KMS-11 (cell line): ENCODE measurements around the gene EBP.

Source experiments
- H2AFZ ChIP-seq: fragments of 200-600 bp; sonication (generic); 2 replicates; pipeline ENCODE4 v1.6.1; 2016; ENCODE audit warnings: antibody characterized with exemption, mixed run types, low read depth
- H3K27ac ChIP-seq: fragments of 200-600 bp; sonication (generic); 2 replicates; pipeline ENCODE4 v1.6.1; 2016; ENCODE audit warnings: mild to moderate bottlenecking, mixed run types
- H3K27me3 ChIP-seq: fragments of 200-600 bp; sonication (generic); 2 replicates; pipeline ENCODE4 v1.6.1; 2017; ENCODE audit warnings: mild to moderate bottlenecking, low read depth, mixed run types, moderate library complexity; ENCODE audit not compliant: insufficient read depth
- H3K36me3 ChIP-seq: fragments of 200-600 bp; sonication (generic); 2 replicates; pipeline ENCODE4 v1.6.1; 2017; ENCODE audit warnings: mild to moderate bottlenecking, mixed run types; ENCODE audit not compliant: insufficient read depth
- H3K4me1 ChIP-seq: fragments of 200-600 bp; sonication (generic); 2 replicates; pipeline ENCODE4 v1.6.1; 2016; ENCODE audit warnings: mild to moderate bottlenecking, low read depth, mixed run types; ENCODE audit not compliant: poor library complexity, severe bottlenecking
- H3K4me2 ChIP-seq: fragments of 200-600 bp; sonication (generic); 2 replicates; pipeline ENCODE4 v1.7.0; 2016; ENCODE audit warnings: mild to moderate bottlenecking, mixed run types
- H3K4me3 ChIP-seq: fragments of 200-600 bp; sonication (generic); IDR thresholded peaks from 2 replicates; pipeline ENCODE4 v1.6.1; 2017; ENCODE audit warnings: low read depth, low read length, mixed read lengths; ENCODE audit not compliant: insufficient read depth
- H3K79me2 ChIP-seq: fragments of 200-600 bp; sonication (generic); 2 replicates; pipeline ENCODE4 v1.6.1; 2016; ENCODE audit warnings: low read depth, mixed run types; ENCODE audit not compliant: insufficient read depth
- H3K9ac ChIP-seq: fragments of 200-600 bp; sonication (generic); 2 replicates; pipeline ENCODE4 v1.6.1; 2016; ENCODE audit warnings: mild to moderate bottlenecking, mixed run types
- H4K20me1 ChIP-seq: fragments of 200-600 bp; sonication (generic); 2 replicates; pipeline ENCODE4 v1.6.1; 2016; ENCODE audit warnings: mild to moderate bottlenecking, mixed run types; ENCODE audit not compliant: insufficient read depth
- CTCF ChIP-seq: fragments of 200-600 bp; sonication (generic); conservative IDR thresholded peaks from 2 replicates; pipeline ENCODE4 v1.6.1; 2017; ENCODE audit warnings: low read depth, mild to moderate bottlenecking, antibody characterized with exemption, low read length, moderate library complexity, mixed read lengths

The EBP gene

GRCh38 chrX:48532161-48532560 is 10.6 kb downstream of the EBP start:
- no peak overlapping the region for H3K4me2 ChIP-seq
- H4K20me1 ChIP-seq: no peaks in the 10 kb centered on the region
- peak overlapping the region; percentile 51; the same call in 1 of the 2 replicates for H3K27ac ChIP-seq
- H3K27me3 ChIP-seq: no peaks in the 10 kb centered on the region
- no peak overlapping the region for H3K9ac ChIP-seq
- H3K4me1 ChIP-seq: peaks cover 29% of the 10 kb centered on the region
- no peaks in the 10 kb centered on the region for H3K36me3 ChIP-seq
- no peak overlapping the region for H3K4me3 ChIP-seq
- H3K79me2 ChIP-seq: no peaks in the 10 kb centered on the region
- no peak for TF ChIP-seq CTCF
- H2AFZ ChIP-seq: no peak overlapping the region

GRCh38 chrX:48533165-48533564 is 11.6 kb downstream of the EBP start:
- Histone ChIP-seq H3K4me2 (no peak overlapping the region), H3K79me2 (no peaks in the 10 kb centered on the region), H3K4me3 (no peak overlapping the region), H3K27me3 (no peaks in the 10 kb centered on the region), H3K4me1 (peaks cover 29% of the 10 kb centered on the region), H3K27ac (no peak overlapping the region), H3K9ac (no peak overlapping the region), H3K36me3 (no peaks in the 10 kb centered on the region), H2AFZ (no peak overlapping the region), H4K20me1 (no peaks in the 10 kb centered on the region)
- TF ChIP-seq CTCF: no peak

DNA sequence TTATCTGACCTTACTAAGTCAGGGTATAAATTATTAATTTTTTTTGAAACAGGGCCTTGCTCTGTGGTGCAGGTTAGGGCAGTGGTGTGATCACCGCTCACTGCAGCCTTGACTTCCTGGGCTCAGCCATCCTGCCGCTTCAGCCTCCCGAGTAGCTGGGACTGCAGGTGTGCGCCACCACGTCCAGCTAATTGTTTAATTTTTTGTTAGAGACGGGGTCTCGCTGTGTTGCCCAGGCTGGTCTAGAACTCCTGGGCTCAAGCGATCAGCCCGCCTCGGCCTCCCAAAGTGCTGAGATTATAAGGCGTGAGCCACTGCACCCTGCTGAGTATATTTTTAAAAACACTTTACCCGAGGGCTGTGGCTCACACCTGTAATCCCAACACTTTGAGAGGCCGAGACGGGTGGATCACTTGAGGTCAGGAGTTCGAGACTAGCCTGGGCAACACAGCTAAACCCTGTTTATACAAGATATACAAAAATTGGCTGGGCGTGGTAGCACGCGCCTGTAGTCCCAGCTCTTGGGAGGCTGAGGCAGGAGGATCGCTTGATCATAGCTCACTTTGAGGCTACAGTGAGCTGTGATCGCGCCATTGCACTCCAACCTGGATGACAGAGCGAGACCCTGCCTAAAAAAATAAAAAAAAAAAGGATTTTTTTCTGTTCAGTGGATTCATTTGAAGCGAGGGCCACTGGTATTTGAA is 17.2 kb downstream of the EBP start:
- peak overlapping the region; percentile 36 for H3K27ac ChIP-seq
- no peak overlapping the region for H3K9ac ChIP-seq
- H3K4me1 ChIP-seq: peaks cover 36% of the 10 kb centered on the region
- no peak for TF ChIP-seq CTCF
- no peak overlapping the region for H3K4me3 ChIP-seq
- H3K79me2 ChIP-seq: 0 out of 2 replicates have a peak, but pooled peaks cover 4% of the 10 kb centered on the region
- H3K4me2 ChIP-seq: no peak overlapping the region
- peak overlapping the region; percentile 44; the same call in 1 of the 2 replicates for H2AFZ ChIP-seq
- no peaks in the 10 kb centered on the region for H3K27me3 ChIP-seq
- H4K20me1 ChIP-seq: no peaks in the 10 kb centered on the region
- no peaks in the 10 kb centered on the region for H3K36me3 ChIP-seq

GRCh38 chrX:48539345-48540027 is 17.9 kb downstream of the EBP start, which contains the start of gene TBC1D25:
Gene TBC1D25, plus strand, starts transcription at chrX:48539714. Its CDS starts 84 bp downstream, at chrX:48539798.
- TF ChIP-seq CTCF: peak; percentile 52
- 0 out of 2 replicates have a peak, but pooled peaks cover 4% of the 10 kb centered on the region for H3K79me2 ChIP-seq
- H3K4me3 ChIP-seq: no peak within 1 kb of the TSS
- peak within 1 kb of the TSS; percentile 44; the same call in 1 of the 2 replicates for H2AFZ ChIP-seq
- H3K9ac ChIP-seq: peak within 1 kb of the TSS; percentile 64
- H3K4me2 ChIP-seq: peak within 1 kb of the TSS; percentile 40
- H3K4me1 ChIP-seq: peaks cover 36% of the 10 kb centered on the region
- no peaks in the 10 kb centered on the region for H4K20me1 ChIP-seq
- H3K27ac ChIP-seq: peak within 1 kb of the TSS; percentile 62
- H3K27me3 ChIP-seq: no peaks in the 10 kb centered on the region
- H3K36me3 ChIP-seq: no peaks in the 10 kb centered on the region
